NK-92 treated with Interleukin-12 subunit alpha and Interleukin-12 subunit beta, amount 100 ng/mL, for 24 hours (cell line): ENCODE results near the gene AKAP3.

Experiments used
- DNase-seq: peaks from one replicate; lab custom pipeline; 2025; lab: John Stamatoyannopoulos, UW

AKAP3 gene

GRCh38 chr12:4648501-4649357 is at the start of gene AKAP3, which contains the start of gene NDUFA9:
AKAP3 (minus strand) TSS chr12:4649051; CDS start chr12:4638196, 10,855 bp downstream.
NDUFA9 (plus strand) TSS chr12:4649114; CDS start chr12:4649127, 13 bp downstream.
- peak; percentile 42 for DNase-seq

- DNase-seq, result no peak
Measured at GRCh38 chr12:4690760-4691159, 41.9 kb upstream of the AKAP3 start.

GRCh38 chr12:4685317-4685716 is 36.5 kb upstream of the AKAP3 start:
- DNase-seq, result no peak

GRCh38 chr12:4681732-4682131 is 32.9 kb upstream of the AKAP3 start:
- DNase-seq, result no peak

- no peak for DNase-seq
Measured at GRCh38 chr12:4679711-4680110, 30.9 kb upstream of the AKAP3 start.

- DNase-seq, result no peak
Measured at GRCh38 chr12:4665236-4665635, 16.4 kb upstream of the AKAP3 start.

GRCh38 chr12:4663971-4664505 is 15.2 kb upstream of the AKAP3 start:
- DNase-seq, result no peak

- DNase-seq, result no peak
Measured at GRCh38 chr12:4653691-4654090, 4.8 kb upstream of the AKAP3 start.

GRCh38 chr12:4653257-4653656 is 4.4 kb upstream of the AKAP3 start:
- DNase-seq, result no peak

GRCh38 chr12:4649358-4649661 is 459 bp upstream of the AKAP3 start:
- DNase-seq, result no peak

GRCh38 chr12:4648104-4648500 is 749 bp downstream of the AKAP3 start:
- no peak for DNase-seq

GRCh38 chr12:4645023-4645422 is 3.8 kb downstream of the AKAP3 start:
- no peak for DNase-seq

GRCh38 chr12:4643747-4644146 is 5.1 kb downstream of the AKAP3 start:
- no peak for DNase-seq

- DNase-seq, result no peak
Measured at GRCh38 chr12:4630262-4630661, 18.6 kb downstream of the AKAP3 start.

GRCh38 chr12:4628406-4628805 is 20.4 kb downstream of the AKAP3 start:
- DNase-seq, result no peak

GRCh38 chr12:4626543-4626942 is 22.3 kb downstream of the AKAP3 start:
- DNase-seq, result no peak

- no peak for DNase-seq
Measured at GRCh38 chr12:4621511-4621910, 27.3 kb downstream of the AKAP3 start.

GRCh38 chr12:4615667-4616066 is 33.2 kb downstream of the AKAP3 start:
- no peak for DNase-seq

GRCh38 chr12:4610481-4610880 is 38.4 kb downstream of the AKAP3 start:
- DNase-seq, result no peak

GRCh38 chr12:4609071-4609470 is 39.8 kb downstream of the AKAP3 start:
- no peak for DNase-seq

GRCh38 chr12:4607056-4607455 is 41.8 kb downstream of the AKAP3 start:
- DNase-seq, result no peak

GRCh38 chr12:4604684-4605193 is 44.1 kb downstream of the AKAP3 start:
- peak; percentile 45 for DNase-seq

- no peak for DNase-seq
Measured at GRCh38 chr12:4603946-4604345, 44.9 kb downstream of the AKAP3 start.

- no peak for DNase-seq
Measured at GRCh38 chr12:4603421-4603820, 45.4 kb downstream of the AKAP3 start.
